Bronchial epithelial cell (primary cell): Measurements from ENCODE around the gene BRPF1. TPM values are rescaled to one million over a fixed set of nuclear protein-coding genes. Genes with fewer than 3 reads are reported as not detected.

ENCODE experiments used
- DNase-seq: peaks from one replicate; pipeline ENCODE4 v3.0.0-alpha.2; 2010; ENCODE audit warnings: low read depth
- FAIRE-seq: peaks from 2 replicates; lab custom pipeline; 2011; peaks lifted over from hg19 to GRCh38; lab: Jason Lieb, UNC
- H3K27me3 ChIP-seq: 2 replicates; pipeline ENCODE4 v1.5.1; 2011; ENCODE audit warnings: low read length; ENCODE audit not compliant: control insufficient read depth, insufficient read depth
- H3K36me3 ChIP-seq: 2 replicates; pipeline ENCODE4 v1.5.1; 2011; ENCODE audit warnings: low read length; ENCODE audit not compliant: control insufficient read depth, insufficient read depth
- H3K4me3 ChIP-seq: 2 replicates; pipeline ENCODE4 v1.5.1; 2011; ENCODE audit warnings: mild to moderate bottlenecking, low read depth, low read length, control low read depth
- total RNA-seq: library from RNA; depleted of rRNA; stranded (reverse); fragments of >200 nt; gene quantifications from 2 replicates; pipeline ENCODE4 v1.2.1, GENCODE V29; 2014
- TF ChIP-seq, protein P1 (sequence below): IDR thresholded peaks from 2 replicates; pipeline ENCODE4 v1.5.1; 2011; ENCODE audit warnings: mild to moderate bottlenecking, moderate library complexity, low read length, control low read depth, inconsistent platforms; ENCODE audit not compliant: insufficient read depth, severe bottlenecking

The BRPF1 gene
- total RNA-seq, 1 donor from 2014 or later = 14.0 TPM

DNA sequence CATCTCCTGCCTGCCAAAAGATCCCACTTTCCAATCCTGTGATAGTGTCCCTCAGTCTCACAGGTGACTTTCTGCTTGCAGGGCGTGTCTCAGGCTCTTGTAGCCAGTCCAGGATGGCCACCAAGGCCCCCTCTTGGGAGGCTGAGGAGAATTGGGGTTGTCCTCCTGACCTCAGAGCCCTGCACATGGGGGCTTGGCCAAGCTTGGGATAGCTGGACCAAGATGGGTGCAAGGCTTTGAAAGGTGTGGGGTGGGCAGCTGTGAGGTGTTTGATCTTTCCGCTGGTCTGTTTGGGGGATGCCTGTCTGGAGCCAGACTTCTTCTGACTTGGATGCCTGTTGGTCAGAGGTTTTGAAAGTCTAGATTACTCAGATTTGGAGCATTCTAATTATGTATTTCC lies 39.9 kb upstream of the BRPF1 start:
- peaks cover 27% of the 10 kb centered on the region for H3K36me3 ChIP-seq
- DNase-seq = no peak
- FAIRE-seq = no peak
- H3K27me3 ChIP-seq = no peaks in the 10 kb centered on the region
- TF ChIP-seq, protein P1, sequence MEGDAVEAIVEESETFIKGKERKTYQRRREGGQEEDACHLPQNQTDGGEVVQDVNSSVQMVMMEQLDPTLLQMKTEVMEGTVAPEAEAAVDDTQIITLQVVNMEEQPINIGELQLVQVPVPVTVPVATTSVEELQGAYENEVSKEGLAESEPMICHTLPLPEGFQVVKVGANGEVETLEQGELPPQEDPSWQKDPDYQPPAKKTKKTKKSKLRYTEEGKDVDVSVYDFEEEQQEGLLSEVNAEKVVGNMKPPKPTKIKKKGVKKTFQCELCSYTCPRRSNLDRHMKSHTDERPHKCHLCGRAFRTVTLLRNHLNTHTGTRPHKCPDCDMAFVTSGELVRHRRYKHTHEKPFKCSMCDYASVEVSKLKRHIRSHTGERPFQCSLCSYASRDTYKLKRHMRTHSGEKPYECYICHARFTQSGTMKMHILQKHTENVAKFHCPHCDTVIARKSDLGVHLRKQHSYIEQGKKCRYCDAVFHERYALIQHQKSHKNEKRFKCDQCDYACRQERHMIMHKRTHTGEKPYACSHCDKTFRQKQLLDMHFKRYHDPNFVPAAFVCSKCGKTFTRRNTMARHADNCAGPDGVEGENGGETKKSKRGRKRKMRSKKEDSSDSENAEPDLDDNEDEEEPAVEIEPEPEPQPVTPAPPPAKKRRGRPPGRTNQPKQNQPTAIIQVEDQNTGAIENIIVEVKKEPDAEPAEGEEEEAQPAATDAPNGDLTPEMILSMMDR = no peak
- no peak overlapping the region for H3K4me3 ChIP-seq

DNA sequence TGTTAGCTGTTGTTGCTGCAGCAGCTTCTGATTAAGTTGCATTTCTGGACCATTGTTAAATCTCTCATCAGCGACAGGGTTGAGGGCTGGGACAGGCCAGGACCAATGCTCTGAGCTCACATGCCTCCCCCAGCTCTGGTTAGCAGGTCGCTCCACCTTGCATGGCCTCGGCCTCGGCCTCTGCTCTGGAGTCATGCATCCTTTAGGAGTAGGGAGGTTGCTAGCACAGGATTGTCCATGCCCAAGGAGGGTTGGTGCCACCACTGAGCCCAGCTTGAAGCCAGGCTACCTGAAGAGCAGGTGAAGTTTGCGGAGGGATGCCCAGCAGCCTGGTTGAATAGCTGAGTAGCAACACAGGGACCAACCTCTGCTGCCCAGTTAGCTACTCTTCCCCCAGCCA lies 39.1 kb upstream of the BRPF1 start:
- no peak for FAIRE-seq
- Histone ChIP-seq H3K36me3 (peaks cover 26% of the 10 kb centered on the region), H3K4me3 (no peak overlapping the region), H3K27me3 (no peaks in the 10 kb centered on the region)
- TF ChIP-seq, protein P1 = no peak
- DNase-seq = no peak

DNA sequence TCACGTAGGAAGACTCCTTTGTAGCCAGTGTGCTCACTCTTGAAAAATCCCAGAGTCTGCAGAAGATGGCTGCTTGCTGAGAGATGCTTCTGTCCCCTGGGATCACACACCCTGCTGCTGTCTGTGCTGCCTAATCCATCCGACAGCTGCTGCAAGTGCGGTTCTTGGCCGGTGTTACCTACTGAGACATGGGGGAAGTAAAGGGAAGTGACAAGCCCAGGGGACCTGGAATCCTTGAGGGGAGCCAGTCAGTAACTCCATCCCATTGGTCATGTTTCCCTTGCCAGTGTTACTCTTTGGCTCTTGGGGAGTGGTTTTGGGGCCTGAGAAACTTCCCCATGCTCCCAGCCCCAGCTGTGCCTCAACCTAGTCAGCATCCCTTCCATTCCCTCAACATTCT lies 36.2 kb upstream of the BRPF1 start:
- no peak overlapping the region for H3K4me3 ChIP-seq
- no peaks in the 10 kb centered on the region for H3K27me3 ChIP-seq
- DNase-seq (no peak), FAIRE-seq (no peak)
- H3K36me3 ChIP-seq = peaks cover 12% of the 10 kb centered on the region
- TF ChIP-seq, protein P1 = no peak

DNA sequence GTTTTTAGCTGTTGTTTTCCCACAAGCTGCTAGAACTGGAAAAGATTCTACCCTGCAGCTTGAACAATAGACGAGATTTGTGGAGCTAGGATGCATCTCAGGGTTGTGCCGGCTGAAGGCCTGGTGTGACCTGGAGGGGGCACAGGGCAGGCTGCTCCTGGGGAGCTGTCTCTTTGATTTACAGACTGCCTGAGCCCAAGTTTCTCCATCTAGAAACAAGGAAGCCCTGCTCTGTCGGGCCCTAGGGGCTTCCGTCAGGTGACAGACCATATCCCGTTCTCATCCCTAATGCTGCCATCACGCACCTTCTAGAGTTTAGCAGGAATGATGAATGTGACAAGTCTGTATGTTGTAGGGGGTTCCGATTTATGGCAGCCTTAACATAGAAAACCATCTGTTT lies 35.8 kb upstream of the BRPF1 start:
- Histone ChIP-seq H3K27me3 (no peaks in the 10 kb centered on the region), H3K36me3 (peaks cover 12% of the 10 kb centered on the region), H3K4me3 (no peak overlapping the region)
- FAIRE-seq (no peak), DNase-seq (no peak)
- TF ChIP-seq, protein P1 = no peak

DNA sequence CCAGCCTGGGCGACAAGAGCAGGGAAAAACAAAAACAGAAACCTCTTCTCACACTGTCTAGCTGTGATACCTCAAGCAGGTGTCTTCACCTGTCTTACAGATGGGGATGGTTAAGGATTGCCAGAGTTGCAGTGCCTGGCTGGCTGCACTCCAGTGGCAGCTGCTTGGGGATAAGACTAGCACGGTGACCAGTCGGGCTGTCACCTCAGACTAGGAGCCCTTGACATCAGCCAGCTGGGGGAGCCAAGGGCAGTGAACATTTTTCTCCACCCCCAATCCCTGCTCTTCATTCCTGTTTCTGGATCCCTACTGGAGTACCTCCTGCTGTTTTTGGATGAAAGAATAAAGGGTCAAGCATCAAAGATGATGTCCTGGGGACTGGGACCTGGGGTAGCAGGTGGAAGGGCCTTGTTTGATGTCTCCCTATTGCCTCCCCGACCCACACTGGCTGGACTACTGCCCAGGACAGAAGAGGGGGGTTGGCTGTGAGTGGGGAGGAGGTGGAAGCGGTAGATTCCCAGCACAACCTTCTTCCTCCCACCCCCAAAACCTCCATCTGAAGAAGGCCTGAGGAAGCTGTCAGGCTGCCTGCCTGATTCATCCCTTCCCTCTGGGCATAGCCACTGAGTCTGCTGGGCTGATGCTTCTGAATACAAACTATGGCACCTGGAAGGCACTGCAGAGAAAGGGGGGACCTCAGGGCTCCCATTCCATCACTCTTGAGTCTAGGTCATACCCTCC lies 34.9 kb upstream of the BRPF1 start:
- peaks cover 8% of the 10 kb centered on the region for H3K36me3 ChIP-seq
- DNase-seq (no peak), FAIRE-seq (no peak)
- TF ChIP-seq, protein P1 = no peak
- H3K4me3 ChIP-seq = no peak overlapping the region
- H3K27me3 ChIP-seq = no peaks in the 10 kb centered on the region

DNA sequence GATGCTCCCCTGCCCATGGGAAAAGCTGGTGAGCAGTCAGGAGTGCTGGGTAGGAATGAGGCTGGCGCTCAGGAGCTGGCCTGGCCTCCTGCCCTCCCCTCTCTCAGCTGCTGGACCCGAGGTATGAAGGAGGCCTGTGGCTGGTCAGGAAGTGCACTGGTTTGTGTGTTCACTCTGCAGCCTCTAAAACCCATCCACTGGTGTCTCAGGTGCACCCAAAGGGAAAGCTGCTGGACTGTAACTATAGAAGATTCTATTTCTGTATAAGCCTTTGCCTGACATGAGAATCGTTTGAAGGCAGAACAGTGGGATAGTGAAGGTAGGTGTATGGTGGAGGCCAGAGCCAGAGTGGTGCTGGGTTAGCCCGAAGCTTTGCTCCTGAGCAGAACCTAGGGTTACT lies 33.6 kb upstream of the BRPF1 start:
- DNase-seq (no peak), FAIRE-seq (no peak)
- peaks cover 10% of the 10 kb centered on the region for H3K36me3 ChIP-seq
- no peak overlapping the region for H3K4me3 ChIP-seq
- TF ChIP-seq, protein P1 = no peak
- no peaks in the 10 kb centered on the region for H3K27me3 ChIP-seq
